HEK293 (cell line): ENCODE data around the gene C19orf73.

Experiments used
- GLI4 ChIP-seq: fragments of 450-650 bp; formaldehyde crosslinking; IDR thresholded peaks from 2 replicates; pipeline ENCODE4 v1.5.1; 2016; ENCODE audit warnings: missing biosample characterization, missing genetic modification characterization
- GLIS1 ChIP-seq: fragments of 450-650 bp; formaldehyde crosslinking; IDR thresholded peaks from 2 replicates; pipeline ENCODE4 v1.5.1; 2016; ENCODE audit warnings: missing biosample characterization, missing genetic modification characterization
- MEIS1 ChIP-seq: sonication (generic); formaldehyde crosslinking; IDR thresholded peaks from 2 replicates; pipeline ENCODE4 v1.8.1; 2022; ENCODE audit warnings: missing genetic modification reagents, mild to moderate bottlenecking, borderline replicate concordance
- MZF1 ChIP-seq: fragments of 450-650 bp; formaldehyde crosslinking; IDR thresholded peaks from 2 replicates; pipeline ENCODE4 v1.5.1; 2017; ENCODE audit warnings: missing biosample characterization, missing genetic modification characterization, borderline replicate concordance
- PRDM1 ChIP-seq: fragments of 450-650 bp; formaldehyde crosslinking; IDR thresholded peaks from 2 replicates; pipeline ENCODE4; 2016; ENCODE audit warnings: missing biosample characterization, missing genetic modification characterization
- ZBTB17 ChIP-seq: fragments of 450-650 bp; formaldehyde crosslinking; IDR thresholded peaks from 2 replicates; pipeline ENCODE4 v1.5.1; 2016; ENCODE audit warnings: missing biosample characterization, missing genetic modification characterization
- ZBTB20 ChIP-seq: fragments of 450-650 bp; formaldehyde crosslinking; IDR thresholded peaks from 2 replicates; pipeline ENCODE4 v1.5.1; 2016; ENCODE audit warnings: missing biosample characterization, missing genetic modification characterization
- ZBTB7A ChIP-seq: fragments of 450-650 bp; formaldehyde crosslinking; IDR thresholded peaks from 2 replicates; pipeline ENCODE4 v1.5.1; 2016; ENCODE audit warnings: low read depth, missing biosample characterization, missing genetic modification characterization
- ZFHX2 ChIP-seq: fragments of 450-650 bp; formaldehyde crosslinking; conservative IDR thresholded peaks from 2 replicates; pipeline ENCODE4 v1.5.1; 2016; ENCODE audit warnings: missing biosample characterization, missing genetic modification characterization
- ZNF114 ChIP-seq: fragments of 450-650 bp; formaldehyde crosslinking; IDR thresholded peaks from 2 replicates; pipeline ENCODE4 v1.5.0; 2017; ENCODE audit warnings: missing biosample characterization, missing genetic modification characterization
- ZNF140 ChIP-seq: fragments of 450-650 bp; formaldehyde crosslinking; IDR thresholded peaks from 2 replicates; pipeline ENCODE4 v1.5.1; 2016; ENCODE audit warnings: missing biosample characterization, missing genetic modification characterization
- ZNF175 ChIP-seq: fragments of 450-650 bp; formaldehyde crosslinking; IDR thresholded peaks from 2 replicates; pipeline ENCODE4 v1.5.1; 2016; ENCODE audit warnings: missing biosample characterization, missing genetic modification characterization
- ZNF366 ChIP-seq: fragments of 450-650 bp; formaldehyde crosslinking; conservative IDR thresholded peaks from 2 replicates; pipeline ENCODE4 v1.5.1; 2016; ENCODE audit warnings: missing biosample characterization, missing genetic modification characterization
- ZNF501 ChIP-seq: fragments of 450-650 bp; formaldehyde crosslinking; IDR thresholded peaks from 2 replicates; pipeline ENCODE4 v1.5.1; 2016; ENCODE audit warnings: missing biosample characterization, missing genetic modification characterization
- ZNF529 ChIP-seq: fragments of 450-650 bp; formaldehyde crosslinking; IDR thresholded peaks from 2 replicates; pipeline ENCODE4 v1.5.1; 2017; ENCODE audit warnings: missing genetic modification characterization, missing biosample characterization; ENCODE audit not compliant: insufficient replicate concordance
- ZNF548 ChIP-seq: fragments of 450-650 bp; formaldehyde crosslinking; IDR thresholded peaks from 2 replicates; pipeline ENCODE4 v1.5.1; 2016; ENCODE audit warnings: missing biosample characterization, missing genetic modification characterization
- ZNF555 ChIP-seq: fragments of 450-650 bp; formaldehyde crosslinking; conservative IDR thresholded peaks from 2 replicates; pipeline ENCODE4 v1.5.1; 2017; ENCODE audit warnings: missing biosample characterization, mild to moderate bottlenecking, missing genetic modification characterization, inconsistent platforms
- ZNF660 ChIP-seq: fragments of 450-650 bp; IDR thresholded peaks from 2 replicates; pipeline ENCODE4 v1.5.1; 2018; ENCODE audit warnings: missing biosample characterization, mild to moderate bottlenecking, missing genetic modification characterization
- ZNF677 ChIP-seq: fragments of 450-650 bp; IDR thresholded peaks from 2 replicates; pipeline ENCODE4 v1.5.0; 2018; ENCODE audit warnings: missing biosample characterization, mild to moderate bottlenecking, missing genetic modification characterization, moderate library complexity
- ZNF785 ChIP-seq: fragments of 450-650 bp; formaldehyde crosslinking; IDR thresholded peaks from 2 replicates; pipeline ENCODE4 v1.5.1; 2016; ENCODE audit warnings: missing biosample characterization, missing genetic modification characterization
- ZNF791 ChIP-seq: fragments of 450-650 bp; formaldehyde crosslinking; IDR thresholded peaks from 2 replicates; pipeline ENCODE4 v1.5.1; 2016; ENCODE audit warnings: missing biosample characterization, missing genetic modification characterization
- TF ChIP-seq, protein P1 (sequence below): fragments of 450-650 bp; formaldehyde crosslinking; IDR thresholded peaks from 2 replicates; pipeline ENCODE4 v1.5.1; 2016; ENCODE audit warnings: missing biosample characterization, missing genetic modification characterization
- TF ChIP-seq, protein P2 (sequence below): fragments of 450-650 bp; formaldehyde crosslinking; IDR thresholded peaks from 2 replicates; pipeline ENCODE4 v1.5.1; 2016; ENCODE audit warnings: missing biosample characterization, missing genetic modification characterization
- TF ChIP-seq, protein P3 (sequence below): fragments of 450-650 bp; formaldehyde crosslinking; optimal IDR thresholded peaks from 2 replicates; pipeline ENCODE3; 2016; ENCODE audit warnings: missing biosample characterization, mild to moderate bottlenecking, missing genetic modification characterization
- TF ChIP-seq, protein P4 (sequence below): fragments of 450-650 bp; formaldehyde crosslinking; IDR thresholded peaks from 2 replicates; pipeline ENCODE4 v1.5.1; 2017; ENCODE audit warnings: missing biosample characterization, missing genetic modification characterization
- TF ChIP-seq, protein P5 (sequence below): fragments of 450-650 bp; formaldehyde crosslinking; IDR thresholded peaks from 2 replicates; pipeline ENCODE4 v1.5.1; 2016; ENCODE audit warnings: missing biosample characterization, missing genetic modification characterization
- TF ChIP-seq, protein P6 (sequence below): fragments of 450-650 bp; formaldehyde crosslinking; IDR thresholded peaks from 2 replicates; pipeline ENCODE4 v1.5.1; 2016; ENCODE audit warnings: missing biosample characterization, missing genetic modification characterization

The C19orf73 gene

DNA sequence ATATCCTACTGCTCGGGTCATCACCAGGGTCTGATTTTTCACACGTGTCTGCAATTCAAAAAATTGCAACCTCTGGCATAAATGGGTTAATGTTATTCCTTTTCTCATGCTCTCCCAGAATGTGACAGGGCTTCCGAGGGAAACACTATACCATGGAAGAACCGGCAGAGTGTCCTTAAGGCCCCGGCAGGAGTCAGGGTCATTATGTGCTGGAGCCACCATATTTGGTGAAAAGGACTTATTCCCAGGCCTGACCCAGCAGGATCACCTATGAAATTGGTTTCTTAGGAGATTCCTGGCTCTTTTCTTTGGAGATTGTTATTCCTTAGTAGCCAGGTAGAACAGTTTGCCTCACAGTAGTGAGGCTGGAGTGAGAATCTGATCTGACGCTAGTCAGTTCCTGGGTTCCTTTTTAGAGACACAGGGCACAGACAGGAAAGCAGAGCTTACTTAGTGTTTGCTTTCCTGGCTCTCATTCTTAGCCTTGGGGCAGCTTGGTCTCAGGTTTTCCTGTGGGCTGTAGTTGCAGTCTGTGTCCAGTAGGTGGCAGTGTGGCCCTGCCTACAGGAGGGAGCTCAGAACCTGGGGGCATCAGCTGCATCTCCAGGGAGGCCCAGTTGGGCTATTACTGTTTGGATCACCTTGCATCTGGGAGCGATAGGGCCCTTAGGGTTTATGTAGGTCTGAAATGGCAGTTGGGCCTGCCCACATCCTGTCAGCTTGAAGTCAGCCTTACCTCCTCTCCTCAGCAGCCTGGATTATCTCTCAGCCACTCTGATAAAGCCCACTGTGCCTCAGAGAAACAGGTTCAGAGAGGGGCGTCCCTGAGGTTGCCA is 21.3 kb downstream of the C19orf73 start (continued):
- TF ChIP-seq, protein P1, sequence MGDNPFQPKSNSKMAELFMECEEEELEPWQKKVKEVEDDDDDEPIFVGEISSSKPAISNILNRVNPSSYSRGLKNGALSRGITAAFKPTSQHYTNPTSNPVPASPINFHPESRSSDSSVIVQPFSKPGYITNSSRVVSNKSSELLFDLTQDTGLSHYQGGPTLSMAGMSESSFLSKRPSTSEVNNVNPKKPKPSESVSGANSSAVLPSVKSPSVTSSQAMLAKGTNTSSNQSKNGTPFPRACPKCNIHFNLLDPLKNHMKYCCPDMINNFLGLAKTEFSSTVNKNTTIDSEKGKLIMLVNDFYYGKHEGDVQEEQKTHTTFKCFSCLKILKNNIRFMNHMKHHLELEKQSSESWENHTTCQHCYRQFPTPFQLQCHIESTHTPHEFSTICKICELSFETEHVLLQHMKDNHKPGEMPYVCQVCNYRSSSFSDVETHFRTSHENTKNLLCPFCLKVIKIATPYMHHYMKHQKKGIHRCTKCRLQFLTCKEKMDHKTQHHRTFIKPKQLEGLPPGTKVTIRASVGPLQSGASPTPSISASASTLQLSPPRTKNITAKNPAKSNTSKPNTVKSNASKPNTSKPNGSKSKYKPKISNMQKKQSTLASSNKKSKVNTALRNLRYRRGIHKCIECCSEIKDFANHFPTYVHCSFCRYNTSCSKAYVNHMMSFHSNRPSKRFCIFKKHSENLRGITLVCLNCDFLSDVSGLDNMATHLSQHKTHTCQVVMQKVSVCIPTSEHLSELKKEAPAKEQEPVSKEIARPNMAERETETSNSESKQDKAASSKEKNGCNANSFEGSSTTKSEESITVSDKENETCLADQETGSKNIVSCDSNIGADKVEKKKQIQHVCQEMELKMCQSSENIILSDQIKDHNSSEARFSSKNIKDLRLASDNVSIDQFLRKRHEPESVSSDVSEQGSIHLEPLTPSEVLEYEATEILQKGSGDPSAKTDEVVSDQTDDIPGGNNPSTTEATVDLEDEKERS (tag by site-specific recombination): no peak
- TF ChIP-seq ZBTB17 (tag by site-specific recombination): peak; percentile 95
- no peak for TF ChIP-seq ZNF555
- TF ChIP-seq MZF1 (tag by site-specific recombination): no peak
- TF ChIP-seq ZNF114 (tag by site-specific recombination): no peak
- TF ChIP-seq, protein P2, sequence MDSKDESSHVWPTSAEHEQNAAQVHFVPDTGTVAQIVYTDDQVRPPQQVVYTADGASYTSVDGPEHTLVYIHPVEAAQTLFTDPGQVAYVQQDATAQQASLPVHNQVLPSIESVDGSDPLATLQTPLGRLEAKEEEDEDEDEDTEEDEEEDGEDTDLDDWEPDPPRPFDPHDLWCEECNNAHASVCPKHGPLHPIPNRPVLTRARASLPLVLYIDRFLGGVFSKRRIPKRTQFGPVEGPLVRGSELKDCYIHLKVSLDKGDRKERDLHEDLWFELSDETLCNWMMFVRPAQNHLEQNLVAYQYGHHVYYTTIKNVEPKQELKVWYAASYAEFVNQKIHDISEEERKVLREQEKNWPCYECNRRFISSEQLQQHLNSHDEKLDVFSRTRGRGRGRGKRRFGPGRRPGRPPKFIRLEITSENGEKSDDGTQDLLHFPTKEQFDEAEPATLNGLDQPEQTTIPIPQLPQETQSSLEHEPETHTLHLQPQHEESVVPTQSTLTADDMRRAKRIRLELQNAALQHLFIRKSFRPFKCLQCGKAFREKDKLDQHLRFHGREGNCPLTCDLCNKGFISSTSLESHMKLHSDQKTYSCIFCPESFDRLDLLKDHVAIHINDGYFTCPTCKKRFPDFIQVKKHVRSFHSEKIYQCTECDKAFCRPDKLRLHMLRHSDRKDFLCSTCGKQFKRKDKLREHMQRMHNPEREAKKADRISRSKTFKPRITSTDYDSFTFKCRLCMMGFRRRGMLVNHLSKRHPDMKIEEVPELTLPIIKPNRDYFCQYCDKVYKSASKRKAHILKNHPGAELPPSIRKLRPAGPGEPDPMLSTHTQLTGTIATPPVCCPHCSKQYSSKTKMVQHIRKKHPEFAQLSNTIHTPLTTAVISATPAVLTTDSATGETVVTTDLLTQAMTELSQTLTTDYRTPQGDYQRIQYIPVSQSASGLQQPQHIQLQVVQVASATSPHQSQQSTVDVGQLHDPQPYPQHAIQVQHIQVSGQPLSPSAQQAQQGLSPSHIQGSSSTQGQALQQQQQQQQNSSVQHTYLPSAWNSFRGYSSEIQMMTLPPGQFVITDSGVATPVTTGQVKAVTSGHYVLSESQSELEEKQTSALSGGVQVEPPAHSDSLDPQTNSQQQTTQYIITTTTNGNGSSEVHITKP (tag by site-specific recombination): no peak
- peak; percentile 75 for TF ChIP-seq ZBTB20 (tag by site-specific recombination)
- peak; percentile 18; the same call in 1 of the 2 replicates for TF ChIP-seq ZNF366 (tag by site-specific recombination)
- TF ChIP-seq ZNF501: 0 out of 2 replicates have a peak, but pooled peaks have one; percentile 20
- no peak for TF ChIP-seq ZNF529 (tag by site-specific recombination)
- TF ChIP-seq PRDM1 (tag by site-specific recombination): peak; percentile 87
- TF ChIP-seq, protein P3, sequence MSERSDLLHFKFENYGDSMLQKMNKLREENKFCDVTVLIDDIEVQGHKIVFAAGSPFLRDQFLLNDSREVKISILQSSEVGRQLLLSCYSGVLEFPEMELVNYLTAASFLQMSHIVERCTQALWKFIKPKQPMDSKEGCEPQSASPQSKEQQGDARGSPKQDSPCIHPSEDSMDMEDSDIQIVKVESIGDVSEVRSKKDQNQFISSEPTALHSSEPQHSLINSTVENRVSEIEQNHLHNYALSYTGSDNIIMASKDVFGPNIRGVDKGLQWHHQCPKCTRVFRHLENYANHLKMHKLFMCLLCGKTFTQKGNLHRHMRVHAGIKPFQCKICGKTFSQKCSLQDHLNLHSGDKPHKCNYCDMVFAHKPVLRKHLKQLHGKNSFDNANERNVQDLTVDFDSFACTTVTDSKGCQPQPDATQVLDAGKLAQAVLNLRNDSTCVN (tag by site-specific recombination): no peak
- no peak for TF ChIP-seq ZBTB7A (tag by site-specific recombination)
- TF ChIP-seq, protein P4, sequence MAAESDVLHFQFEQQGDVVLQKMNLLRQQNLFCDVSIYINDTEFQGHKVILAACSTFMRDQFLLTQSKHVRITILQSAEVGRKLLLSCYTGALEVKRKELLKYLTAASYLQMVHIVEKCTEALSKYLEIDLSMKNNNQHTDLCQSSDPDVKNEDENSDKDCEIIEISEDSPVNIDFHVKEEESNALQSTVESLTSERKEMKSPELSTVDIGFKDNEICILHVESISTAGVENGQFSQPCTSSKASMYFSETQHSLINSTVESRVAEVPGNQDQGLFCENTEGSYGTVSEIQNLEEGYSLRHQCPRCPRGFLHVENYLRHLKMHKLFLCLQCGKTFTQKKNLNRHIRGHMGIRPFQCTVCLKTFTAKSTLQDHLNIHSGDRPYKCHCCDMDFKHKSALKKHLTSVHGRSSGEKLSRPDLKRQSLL (tag by site-specific recombination): no peak
- TF ChIP-seq ZFHX2: no peak
- TF ChIP-seq, protein P5, sequence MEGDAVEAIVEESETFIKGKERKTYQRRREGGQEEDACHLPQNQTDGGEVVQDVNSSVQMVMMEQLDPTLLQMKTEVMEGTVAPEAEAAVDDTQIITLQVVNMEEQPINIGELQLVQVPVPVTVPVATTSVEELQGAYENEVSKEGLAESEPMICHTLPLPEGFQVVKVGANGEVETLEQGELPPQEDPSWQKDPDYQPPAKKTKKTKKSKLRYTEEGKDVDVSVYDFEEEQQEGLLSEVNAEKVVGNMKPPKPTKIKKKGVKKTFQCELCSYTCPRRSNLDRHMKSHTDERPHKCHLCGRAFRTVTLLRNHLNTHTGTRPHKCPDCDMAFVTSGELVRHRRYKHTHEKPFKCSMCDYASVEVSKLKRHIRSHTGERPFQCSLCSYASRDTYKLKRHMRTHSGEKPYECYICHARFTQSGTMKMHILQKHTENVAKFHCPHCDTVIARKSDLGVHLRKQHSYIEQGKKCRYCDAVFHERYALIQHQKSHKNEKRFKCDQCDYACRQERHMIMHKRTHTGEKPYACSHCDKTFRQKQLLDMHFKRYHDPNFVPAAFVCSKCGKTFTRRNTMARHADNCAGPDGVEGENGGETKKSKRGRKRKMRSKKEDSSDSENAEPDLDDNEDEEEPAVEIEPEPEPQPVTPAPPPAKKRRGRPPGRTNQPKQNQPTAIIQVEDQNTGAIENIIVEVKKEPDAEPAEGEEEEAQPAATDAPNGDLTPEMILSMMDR (tag by site-specific recombination): peak; percentile 94
- no peak for TF ChIP-seq ZNF548 (tag by site-specific recombination)
- no peak for TF ChIP-seq MEIS1 (CRISPR knock-in tag)
- TF ChIP-seq ZNF175: no peak
- 0 out of 2 replicates have a peak, but pooled peaks have one; percentile 31 for TF ChIP-seq ZNF660 (tag by site-specific recombination)
- TF ChIP-seq, protein P6, sequence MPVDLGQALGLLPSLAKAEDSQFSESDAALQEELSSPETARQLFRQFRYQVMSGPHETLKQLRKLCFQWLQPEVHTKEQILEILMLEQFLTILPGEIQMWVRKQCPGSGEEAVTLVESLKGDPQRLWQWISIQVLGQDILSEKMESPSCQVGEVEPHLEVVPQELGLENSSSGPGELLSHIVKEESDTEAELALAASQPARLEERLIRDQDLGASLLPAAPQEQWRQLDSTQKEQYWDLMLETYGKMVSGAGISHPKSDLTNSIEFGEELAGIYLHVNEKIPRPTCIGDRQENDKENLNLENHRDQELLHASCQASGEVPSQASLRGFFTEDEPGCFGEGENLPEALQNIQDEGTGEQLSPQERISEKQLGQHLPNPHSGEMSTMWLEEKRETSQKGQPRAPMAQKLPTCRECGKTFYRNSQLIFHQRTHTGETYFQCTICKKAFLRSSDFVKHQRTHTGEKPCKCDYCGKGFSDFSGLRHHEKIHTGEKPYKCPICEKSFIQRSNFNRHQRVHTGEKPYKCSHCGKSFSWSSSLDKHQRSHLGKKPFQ: no peak
- TF ChIP-seq ZNF785 (tag by site-specific recombination): no peak
- no peak for TF ChIP-seq GLI4 (tag by site-specific recombination)
- no peak for TF ChIP-seq ZNF791 (tag by site-specific recombination)
- TF ChIP-seq GLIS1: peak; percentile 79
- TF ChIP-seq ZNF677 (tag by site-specific recombination): no peak
- no peak for TF ChIP-seq ZNF140 (tag by site-specific recombination)
